Dermis blood vessel endothelial cell (primary cell): ENCODE data around the gene SYT3. TPM values are rescaled to one million over a fixed set of nuclear protein-coding genes. Genes with fewer than 3 reads are reported as not detected.

Experiments used
- DNase-seq: peaks from one replicate; pipeline ENCODE4 v3.0.0; 2010
- total RNA-seq: library from RNA; depleted of rRNA; stranded (reverse); fragments of >200 nt; gene quantifications from 2 replicates; pipeline ENCODE4 v1.2.3, GENCODE V29; 2014

SYT3 gene, protein sequence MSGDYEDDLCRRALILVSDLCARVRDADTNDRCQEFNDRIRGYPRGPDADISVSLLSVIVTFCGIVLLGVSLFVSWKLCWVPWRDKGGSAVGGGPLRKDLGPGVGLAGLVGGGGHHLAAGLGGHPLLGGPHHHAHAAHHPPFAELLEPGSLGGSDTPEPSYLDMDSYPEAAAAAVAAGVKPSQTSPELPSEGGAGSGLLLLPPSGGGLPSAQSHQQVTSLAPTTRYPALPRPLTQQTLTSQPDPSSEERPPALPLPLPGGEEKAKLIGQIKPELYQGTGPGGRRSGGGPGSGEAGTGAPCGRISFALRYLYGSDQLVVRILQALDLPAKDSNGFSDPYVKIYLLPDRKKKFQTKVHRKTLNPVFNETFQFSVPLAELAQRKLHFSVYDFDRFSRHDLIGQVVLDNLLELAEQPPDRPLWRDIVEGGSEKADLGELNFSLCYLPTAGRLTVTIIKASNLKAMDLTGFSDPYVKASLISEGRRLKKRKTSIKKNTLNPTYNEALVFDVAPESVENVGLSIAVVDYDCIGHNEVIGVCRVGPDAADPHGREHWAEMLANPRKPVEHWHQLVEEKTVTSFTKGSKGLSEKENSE
- under 0.01 TPM in 1 of 2 replicates, not detected in the other for total RNA-seq

DNA sequence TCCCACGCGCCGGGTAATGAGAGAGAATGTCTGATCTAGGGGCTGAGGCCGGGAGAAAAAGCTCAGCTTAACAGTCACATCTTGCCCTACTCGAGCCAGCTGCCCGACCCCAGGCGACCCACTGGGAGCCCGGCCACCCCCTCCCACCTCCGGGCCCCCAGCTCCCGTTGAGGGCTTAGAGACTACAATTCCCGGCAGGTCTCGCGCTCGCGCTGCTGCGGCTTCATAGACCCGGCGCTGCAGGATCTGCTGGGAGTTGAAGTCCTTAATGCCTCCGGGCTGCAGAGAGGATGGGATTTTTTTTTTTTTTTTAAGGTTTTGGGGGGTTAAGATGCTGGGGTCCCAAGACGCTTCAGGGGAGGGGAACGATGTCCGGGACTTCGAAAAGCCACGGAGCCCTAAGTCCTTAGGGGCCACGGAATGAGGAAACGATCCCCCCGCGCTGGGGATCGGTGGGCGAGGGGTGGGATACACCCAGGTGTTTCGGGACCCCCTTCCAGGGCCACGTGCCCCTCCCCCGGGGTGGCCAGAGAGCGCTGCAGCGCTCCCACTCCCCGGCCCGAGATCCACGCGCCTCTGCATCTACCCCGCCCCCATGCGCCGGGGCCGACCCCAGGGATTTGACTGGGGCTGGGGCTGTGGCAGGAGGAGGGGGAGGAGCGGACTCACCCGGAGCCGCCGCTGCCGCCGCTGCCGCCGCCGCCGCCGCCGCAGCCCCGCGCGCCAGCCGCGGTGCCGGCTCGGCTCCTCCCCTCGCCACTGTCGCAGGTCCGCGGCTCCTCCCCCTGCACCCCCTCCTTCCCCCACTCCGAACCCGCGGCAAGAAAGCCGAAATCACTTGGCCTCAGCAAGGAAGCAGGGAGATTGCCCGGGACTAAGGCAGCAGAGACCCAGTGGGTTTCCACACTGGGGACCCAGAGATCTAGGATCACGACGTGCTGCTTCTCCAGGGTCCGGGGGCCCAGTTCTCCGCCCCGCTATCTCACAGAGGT, at the start of gene SYT3:
TSS of gene SYT3 (minus strand) at position 761 of the 992 bp plus-strand sequence. CDS start 2,470 bp downstream, outside the sequence.
- DNase-seq: peak; percentile 62

- DNase-seq: no peak
Measured at GRCh38 chr19:50688766-50689165, 49.1 kb upstream of the SYT3 start.

DNA sequence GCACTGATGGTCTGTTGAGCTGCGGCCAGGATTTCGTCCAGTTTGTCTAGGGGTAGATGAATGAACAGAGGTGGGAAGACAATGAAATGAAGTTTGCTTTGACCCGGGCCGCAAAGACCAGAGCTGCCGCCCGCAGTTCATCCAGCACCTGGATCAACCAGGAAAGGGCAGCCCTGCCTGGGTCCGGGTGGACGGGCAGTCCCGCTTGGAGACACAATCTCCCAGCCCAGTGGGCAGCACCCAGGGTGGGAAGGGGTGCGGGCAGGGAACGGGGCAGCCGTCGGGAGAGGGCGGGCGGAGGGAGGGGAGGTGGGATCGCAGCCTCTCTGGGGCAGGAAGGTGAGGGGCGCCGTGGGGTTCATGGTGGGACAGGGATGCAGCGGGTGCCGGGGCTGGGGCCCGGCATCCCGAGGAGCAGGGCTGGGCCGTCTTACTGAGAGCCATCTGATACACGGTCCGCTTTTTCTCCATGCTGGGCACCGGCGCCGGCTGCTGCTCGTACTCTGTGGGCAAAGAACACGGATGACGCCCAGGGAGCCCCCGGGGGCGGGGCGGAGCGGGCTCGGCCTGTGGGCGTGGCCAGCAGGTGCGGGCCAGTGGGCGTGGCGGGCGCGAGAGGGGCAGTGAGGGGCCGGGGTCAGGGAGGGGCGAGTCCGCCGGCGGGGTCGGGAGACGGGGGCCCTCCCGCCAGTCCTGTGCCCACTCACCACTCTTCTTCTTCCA, 46.8 kb upstream of the SYT3 start:
- no peak for DNase-seq

DNA sequence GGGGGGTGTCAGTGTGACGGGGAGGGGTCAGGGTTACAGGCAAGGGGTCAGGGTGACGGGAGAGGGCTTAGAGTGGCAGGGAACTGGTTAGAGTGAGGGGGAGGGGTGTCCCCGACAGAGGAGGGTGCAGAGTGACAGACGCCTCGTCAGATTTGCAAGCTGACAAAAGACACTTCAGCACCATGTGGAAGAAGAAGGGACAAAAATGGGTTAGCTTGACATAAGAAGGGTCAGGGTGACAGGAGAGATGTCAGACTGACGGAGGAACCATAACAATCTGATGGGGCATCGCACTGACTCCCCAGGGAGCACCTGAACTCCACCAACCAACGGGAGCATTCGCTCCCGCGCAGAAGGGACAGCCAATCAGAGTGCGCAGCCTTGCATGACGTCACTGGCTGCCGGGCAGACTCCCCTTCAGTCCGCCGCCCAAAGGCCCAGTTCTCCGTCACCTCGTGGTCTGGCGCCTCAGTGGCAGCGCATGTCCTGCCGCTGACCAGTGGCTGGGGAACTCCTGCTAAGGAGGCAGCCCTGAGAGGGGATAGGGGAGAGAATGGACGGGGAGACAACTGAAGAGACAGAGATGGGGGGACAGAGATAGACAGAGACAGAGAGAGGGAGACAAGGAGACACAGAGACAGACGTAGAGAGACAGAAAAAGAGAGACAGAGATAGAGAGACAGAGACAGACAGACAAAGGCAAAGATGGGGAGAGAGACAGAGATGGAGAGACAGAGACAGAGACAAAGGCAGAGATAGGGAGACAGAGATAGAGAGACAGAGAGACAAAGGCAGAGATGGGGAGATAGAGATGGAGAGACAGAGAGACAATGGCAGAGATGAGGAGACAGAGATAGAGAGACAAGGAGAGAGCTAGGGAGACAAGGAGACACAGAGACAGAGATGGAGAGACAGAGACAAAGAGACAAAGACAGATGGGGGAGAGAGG, 39.8 kb upstream of the SYT3 start:
- DNase-seq: peak; percentile 88

- DNase-seq: no peak
Measured at GRCh38 chr19:50678323-50678722, 38.6 kb upstream of the SYT3 start.

DNA sequence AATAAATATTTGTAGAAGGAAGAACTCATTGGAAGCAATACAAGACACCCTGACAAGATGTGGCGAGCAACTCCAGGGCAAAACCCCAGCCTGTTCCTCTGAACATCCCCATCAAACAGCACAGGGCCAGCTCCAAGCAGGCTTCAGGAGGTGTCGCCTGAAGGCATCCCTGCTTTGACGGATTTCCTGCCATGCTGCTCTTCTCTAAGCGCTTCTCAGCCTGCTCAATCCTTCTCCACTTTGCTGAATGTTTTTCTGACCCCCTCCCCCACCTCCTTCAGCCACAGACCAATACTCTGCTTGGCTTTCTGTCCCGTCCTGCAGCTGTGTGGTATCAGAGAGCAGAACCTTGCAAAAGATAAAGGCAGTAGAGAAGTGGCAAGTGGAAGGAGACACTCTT, 38.0 kb upstream of the SYT3 start:
- DNase-seq: no peak

DNA sequence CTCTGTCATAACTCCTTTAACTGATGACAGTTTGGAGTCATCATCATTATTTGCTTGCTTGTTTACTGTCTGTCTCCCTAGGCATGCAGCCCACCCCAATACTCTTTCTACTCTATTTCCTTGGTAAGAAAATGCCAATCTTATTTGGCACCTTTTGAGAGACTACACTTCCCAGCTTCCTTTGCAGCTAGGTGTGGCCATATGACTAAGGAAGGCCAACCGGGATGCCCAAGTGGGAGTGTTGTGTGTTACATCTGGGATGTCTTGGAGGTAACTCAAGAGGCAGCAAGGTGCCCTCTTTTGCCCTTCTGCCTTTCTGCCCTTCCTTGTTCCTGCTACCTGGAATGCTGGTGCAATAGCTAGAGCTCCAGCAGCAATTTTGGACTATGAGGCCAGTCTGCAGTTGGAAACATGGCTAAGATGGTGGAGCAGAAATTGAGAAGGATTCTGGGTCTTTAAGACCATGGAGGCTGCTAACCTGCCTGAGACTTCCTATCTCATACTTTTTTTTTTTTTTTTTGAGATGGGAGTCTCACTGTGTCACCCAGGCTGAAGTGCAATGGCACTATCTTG, 37.0 kb upstream of the SYT3 start:
- DNase-seq: no peak

- DNase-seq: no peak
Measured at GRCh38 chr19:50673118-50673517, 33.4 kb upstream of the SYT3 start.

GRCh38 chr19:50670102-50670380, 30.4 kb upstream of the SYT3 start:
- no peak for DNase-seq

- peak; percentile 63 for DNase-seq
Measured at GRCh38 chr19:50669302-50670101, 29.8 kb upstream of the SYT3 start.

DNA sequence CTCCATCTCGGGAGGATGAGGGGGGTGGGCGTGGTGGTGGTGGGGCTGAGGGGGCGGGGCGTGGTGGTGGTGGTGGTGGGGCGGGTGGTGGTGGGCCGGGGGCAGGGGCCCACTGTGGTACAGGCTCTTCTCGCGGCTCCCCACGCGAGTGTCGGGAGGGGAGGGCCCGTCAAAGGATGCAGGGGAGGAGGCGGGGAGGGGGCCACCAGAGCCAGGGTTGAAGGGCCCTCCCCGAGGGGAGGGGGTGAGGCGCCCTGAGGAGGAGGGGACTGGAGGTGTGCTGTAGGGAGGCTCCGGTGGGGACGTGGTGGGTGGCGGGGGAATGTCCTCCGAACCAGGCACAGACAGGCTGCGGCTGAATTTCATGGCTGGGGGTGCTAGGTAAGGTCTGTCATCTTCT, 29.2 kb upstream of the SYT3 start:
- DNase-seq: no peak

GRCh38 chr19:50668416-50668815, 28.7 kb upstream of the SYT3 start:
- no peak for DNase-seq

DNA sequence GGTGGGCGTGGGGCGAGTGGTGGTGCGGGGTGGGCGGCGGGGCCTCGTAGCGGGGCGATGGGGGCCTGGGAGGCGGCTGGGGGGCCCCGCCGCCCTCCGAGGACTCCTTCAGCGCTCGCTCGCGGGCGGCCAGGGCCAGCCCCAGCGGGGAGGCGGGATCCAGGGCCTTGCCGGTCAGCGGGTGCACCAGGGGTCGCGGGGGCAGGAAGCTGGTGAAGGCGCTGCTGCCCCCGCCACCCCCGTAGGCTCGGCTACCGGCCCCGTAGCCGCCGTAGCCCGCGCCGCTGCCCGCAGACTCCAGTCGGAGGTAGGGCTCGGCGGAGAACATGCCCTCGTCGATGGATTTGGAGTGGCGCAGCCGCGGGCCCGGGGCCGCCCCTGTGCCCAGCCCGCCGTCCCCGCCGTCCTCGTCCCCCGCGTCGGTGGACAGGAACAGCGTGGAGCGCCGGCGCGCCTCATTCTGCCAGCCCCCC, 28.1 kb upstream of the SYT3 start:
- no peak for DNase-seq

DNA sequence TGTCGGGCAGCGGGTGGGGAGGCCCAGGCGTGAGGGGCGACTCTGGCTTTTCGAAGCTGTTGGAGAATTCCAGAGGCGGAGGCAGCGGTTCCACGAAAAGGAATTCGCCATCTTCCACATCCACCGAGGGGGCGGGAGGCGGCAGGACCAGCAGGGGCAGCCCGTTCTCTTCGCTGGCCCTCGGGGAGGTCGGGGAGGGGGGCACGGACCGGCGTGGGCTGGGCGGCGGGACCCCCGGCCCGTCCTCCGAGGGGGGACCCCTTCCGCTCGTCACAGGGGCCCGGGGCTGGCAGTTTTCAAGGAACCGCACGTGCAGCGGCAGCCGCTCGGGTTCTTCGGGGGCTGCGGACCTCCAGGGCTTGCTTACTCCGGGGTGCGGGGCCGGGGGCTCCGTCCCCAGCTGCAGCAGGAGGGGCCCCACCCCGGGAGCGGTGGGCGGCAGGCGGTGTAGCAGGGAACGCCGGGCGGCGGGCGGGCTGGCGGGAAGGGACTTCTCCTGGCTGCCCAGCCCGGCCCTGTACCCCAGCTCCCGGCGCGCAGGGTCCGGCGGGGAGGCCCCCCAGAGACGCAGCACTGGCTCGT, 27.6 kb upstream of the SYT3 start:
- DNase-seq: no peak

DNA sequence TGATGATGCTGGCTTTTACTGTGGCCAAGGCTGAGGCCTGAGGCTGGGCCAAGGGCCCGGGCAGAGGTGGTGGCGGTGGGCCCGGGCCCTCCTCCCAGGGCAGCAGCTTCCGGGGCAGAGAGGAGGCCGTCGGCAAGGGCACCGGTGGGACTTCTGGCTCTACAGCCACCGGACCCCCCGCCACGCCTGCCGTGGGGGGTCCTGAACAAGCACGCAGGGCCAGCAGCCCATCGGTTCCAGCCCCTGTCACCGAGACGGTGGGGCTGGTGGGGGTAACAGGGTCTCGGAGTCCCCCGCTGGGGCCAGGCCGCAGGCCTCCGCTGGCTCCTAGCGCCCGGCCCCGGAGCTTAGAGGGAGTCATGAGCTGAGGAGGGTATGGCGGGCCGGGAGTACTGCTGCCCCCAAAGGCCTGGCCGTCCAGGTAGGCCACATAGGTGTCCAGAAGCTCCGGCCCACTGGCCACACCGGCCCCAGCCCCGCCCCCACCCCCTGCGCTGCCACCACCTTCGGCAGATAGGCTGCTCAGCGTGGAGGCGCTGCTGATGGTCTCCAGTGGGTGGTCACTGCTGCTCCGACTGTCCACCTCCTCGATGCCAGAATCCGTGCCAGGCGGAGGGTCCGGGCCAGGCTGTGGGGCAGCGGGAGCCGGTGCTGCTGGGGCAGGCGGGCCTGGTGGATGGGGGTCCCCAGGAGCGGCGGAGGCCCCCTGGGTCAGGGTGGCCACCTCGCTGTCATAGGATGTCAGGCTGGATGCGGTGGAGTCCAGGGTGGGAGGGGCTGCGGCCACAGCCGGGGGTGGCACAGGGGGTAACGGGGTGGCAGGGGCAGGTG, 26.9 kb upstream of the SYT3 start:
- DNase-seq: no peak

DNA sequence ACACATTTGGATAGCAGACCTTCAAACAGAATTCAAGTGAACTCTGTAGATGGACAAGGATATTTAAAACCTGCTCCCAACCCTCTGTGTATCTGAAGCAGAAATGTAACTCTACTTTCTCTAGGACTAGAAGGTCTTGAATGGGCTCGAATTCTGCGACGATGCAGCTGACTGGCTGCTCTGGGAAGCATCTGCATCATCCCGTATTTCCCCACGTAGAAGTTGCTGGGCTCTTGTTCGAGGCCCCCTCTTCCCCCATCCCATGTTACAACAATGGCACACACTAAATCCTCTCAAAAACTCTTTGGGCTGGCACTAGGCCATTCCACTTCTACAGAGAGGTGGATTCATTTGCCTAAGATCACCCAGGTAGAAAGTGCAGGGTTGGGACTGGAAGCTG, 24.5 kb upstream of the SYT3 start:
- no peak for DNase-seq

- peak; percentile 31 for DNase-seq
Measured at GRCh38 chr19:50663482-50663790, 23.8 kb upstream of the SYT3 start.

DNA sequence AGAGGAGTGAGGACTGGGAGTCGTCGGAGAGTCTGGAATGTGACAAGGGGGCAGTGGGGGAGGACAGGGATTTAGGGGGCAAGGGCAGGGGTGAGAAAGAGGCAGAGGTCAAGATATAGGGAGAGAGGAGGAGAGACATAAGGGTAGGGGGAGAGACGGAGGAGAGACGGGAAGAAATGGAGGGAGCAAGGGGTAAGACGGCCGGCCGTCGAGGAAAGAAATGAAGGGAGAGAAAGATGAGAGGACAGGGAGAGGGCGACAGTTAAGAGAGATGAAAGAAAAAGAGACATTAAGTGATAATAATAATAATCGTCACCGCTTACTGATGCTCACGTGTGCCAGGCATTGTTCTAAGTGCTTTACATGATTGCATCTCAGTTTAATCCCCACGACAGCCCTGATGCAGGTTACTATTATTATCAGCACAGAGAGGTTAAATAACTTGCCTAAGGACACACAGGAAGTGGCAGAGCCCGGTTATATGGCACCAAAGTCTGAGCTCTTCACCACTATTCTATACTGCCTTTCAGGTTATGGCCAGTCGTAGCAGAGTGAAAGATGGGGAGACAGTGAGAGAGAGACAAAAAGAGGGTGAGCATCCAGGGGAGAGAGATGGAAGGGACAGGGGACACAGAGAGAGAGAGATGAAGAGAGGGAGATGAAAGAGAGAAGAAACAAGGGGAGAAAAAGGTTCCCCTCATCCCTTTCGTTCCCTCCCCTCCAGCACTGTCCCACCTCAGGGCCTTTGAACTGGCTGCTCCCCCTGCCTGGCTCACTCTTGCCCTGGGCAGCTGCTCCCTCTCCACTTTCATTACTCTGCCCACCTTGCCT, 23.2 kb upstream of the SYT3 start:
- DNase-seq: no peak
